Measurements from ENCODE around the gene SAMSN1.

The SAMSN1 gene

GRCh38 chr21:14474995-14475394, 71.1 kb downstream of the SAMSN1 start:
- no peak overlapping the region for H3K27ac ChIP-seq
- ChIA-PET POLR2A (ENCODE audit: low non-redundant PET) (no interaction called here), CTCF (no interaction called here)
- no peak for DNase-seq (ENCODE audit: low spot score)
- TF ChIP-seq, protein P1, sequence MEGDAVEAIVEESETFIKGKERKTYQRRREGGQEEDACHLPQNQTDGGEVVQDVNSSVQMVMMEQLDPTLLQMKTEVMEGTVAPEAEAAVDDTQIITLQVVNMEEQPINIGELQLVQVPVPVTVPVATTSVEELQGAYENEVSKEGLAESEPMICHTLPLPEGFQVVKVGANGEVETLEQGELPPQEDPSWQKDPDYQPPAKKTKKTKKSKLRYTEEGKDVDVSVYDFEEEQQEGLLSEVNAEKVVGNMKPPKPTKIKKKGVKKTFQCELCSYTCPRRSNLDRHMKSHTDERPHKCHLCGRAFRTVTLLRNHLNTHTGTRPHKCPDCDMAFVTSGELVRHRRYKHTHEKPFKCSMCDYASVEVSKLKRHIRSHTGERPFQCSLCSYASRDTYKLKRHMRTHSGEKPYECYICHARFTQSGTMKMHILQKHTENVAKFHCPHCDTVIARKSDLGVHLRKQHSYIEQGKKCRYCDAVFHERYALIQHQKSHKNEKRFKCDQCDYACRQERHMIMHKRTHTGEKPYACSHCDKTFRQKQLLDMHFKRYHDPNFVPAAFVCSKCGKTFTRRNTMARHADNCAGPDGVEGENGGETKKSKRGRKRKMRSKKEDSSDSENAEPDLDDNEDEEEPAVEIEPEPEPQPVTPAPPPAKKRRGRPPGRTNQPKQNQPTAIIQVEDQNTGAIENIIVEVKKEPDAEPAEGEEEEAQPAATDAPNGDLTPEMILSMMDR (conservative IDR thresholded peaks at IDR 0.05; ENCODE audit: low read depth) = no peak

DNA sequence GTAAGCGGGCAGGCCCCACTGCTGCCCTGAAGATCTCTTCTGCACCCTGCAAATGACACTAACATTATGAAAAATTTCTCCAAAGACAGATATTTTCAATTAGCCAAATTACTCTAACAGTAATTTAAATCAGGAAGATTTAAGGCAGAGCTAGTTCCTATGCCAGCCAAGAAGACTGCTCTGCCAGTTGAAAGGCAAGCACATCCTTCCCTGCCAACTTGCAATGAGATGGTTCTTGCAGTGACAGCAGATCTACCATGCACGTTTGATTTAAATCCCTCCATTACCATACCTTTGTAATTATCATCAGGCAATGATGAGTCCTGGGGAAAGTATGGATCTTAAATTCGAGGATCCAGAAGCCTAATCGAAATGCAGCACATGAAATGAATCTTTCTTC, 76.5 kb downstream of the SAMSN1 start:
- ChIA-PET CTCF (no interaction called here), POLR2A (ENCODE audit: low non-redundant PET) (no interaction called here)
- H3K27ac ChIP-seq = no peak overlapping the region
- TF ChIP-seq, protein P1 (conservative IDR thresholded peaks at IDR 0.05; ENCODE audit: low read depth) = no peak
- DNase-seq (ENCODE audit: low spot score) = no peak

GRCh38 chr21:14466715-14467114, 79.4 kb downstream of the SAMSN1 start:
- CTCF ChIA-PET = interaction anchor here (0.8 kb wide), 1 partner anchor 648 kb away, joined by 3 read pairs; no protein-coding TSS in a partner anchor
- TF ChIP-seq, protein P1 (conservative IDR thresholded peaks at IDR 0.05; ENCODE audit: low read depth) = no peak
- H3K27ac ChIP-seq = no peak overlapping the region
- DNase-seq (ENCODE audit: low spot score) = no peak
- POLR2A ChIA-PET (ENCODE audit: low non-redundant PET) = no interaction called here

GRCh38 chr21:14457762-14458161, 88.4 kb downstream of the SAMSN1 start:
- ChIA-PET CTCF (interaction anchor here (0.7 kb wide), 1 partner anchor 1141 kb away, joined by 3 read pairs; no protein-coding TSS in a partner anchor), POLR2A (ENCODE audit: low non-redundant PET) (no interaction called here)
- DNase-seq (ENCODE audit: low spot score) = no peak
- H3K27ac ChIP-seq = no peak overlapping the region
- TF ChIP-seq, protein P1 (conservative IDR thresholded peaks at IDR 0.05; ENCODE audit: low read depth) = no peak

DNA sequence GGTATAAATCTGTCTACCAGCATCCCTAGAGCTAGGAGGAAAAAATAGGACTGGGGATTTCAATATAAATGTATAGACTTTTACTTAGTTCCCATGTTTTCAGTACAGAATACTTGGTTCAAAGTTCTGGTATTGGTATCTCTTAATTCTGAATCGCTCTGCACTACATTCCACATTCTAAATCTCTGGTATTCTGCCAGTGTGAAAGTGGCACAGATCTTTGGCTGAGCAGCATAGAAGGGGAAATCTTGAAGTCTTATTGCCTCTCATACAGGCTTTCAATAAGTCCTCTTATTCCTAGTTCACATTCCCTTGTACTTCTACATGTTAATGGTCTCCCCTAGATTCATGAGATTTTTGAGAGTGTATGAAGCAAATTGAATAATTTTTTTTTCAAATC, 89.2 kb downstream of the SAMSN1 start:
- ChIA-PET POLR2A (ENCODE audit: low non-redundant PET) (no interaction called here), CTCF (no interaction called here)
- no peak for DNase-seq (ENCODE audit: low spot score)
- H3K27ac ChIP-seq = no peak overlapping the region
- TF ChIP-seq, protein P1 (conservative IDR thresholded peaks at IDR 0.05; ENCODE audit: low read depth) = no peak

GRCh38 chr21:14454016-14455009, 91.8 kb downstream of the SAMSN1 start:
- CTCF ChIA-PET = no interaction called here
- no peak for DNase-seq (ENCODE audit: low spot score)
- POLR2A ChIA-PET (ENCODE audit: low non-redundant PET) = no interaction called here
- TF ChIP-seq, protein P1 (conservative IDR thresholded peaks at IDR 0.05; ENCODE audit: low read depth) = no peak
- H3K27ac ChIP-seq = no peak overlapping the region

Data from RWPE1 (cell line).